Measurements from ENCODE around the gene FHOD3.

Gene FHOD3

GRCh38 chr18:36294031-36294430 lies 3.5 kb upstream of the FHOD3 start:
- TF ChIP-seq CTCF (IDR thresholded peaks at IDR 0.05; ENCODE audit: low read depth, low read length, missing control alignments) = no peak
- H3K4me3 ChIP-seq (replicated peaks; ENCODE audit: low read depth, low read length) = no peak overlapping the region
- no peak for DNase-seq (ENCODE audit: extremely low read depth, low read depth)

- TF ChIP-seq CTCF (IDR thresholded peaks at IDR 0.05; ENCODE audit: low read depth, low read length, missing control alignments) = no peak
- H3K4me3 ChIP-seq (replicated peaks; ENCODE audit: low read depth, low read length) = no peak overlapping the region
- DNase-seq (ENCODE audit: extremely low read depth, low read depth) = no peak
Measured at GRCh38 chr18:36295214-36295613, 2.3 kb upstream of the FHOD3 start.

GRCh38 chr18:36295880-36296301 lies 1.6 kb upstream of the FHOD3 start:
- no peak for DNase-seq (ENCODE audit: extremely low read depth, low read depth)
- H3K4me3 ChIP-seq (replicated peaks; ENCODE audit: low read depth, low read length) = no peak overlapping the region
- TF ChIP-seq CTCF (IDR thresholded peaks at IDR 0.05; ENCODE audit: low read depth, low read length, missing control alignments) = no peak

- peak overlapping the region; percentile 52 for H3K4me3 ChIP-seq (replicated peaks; ENCODE audit: low read depth, low read length)
- peak; percentile 22 for TF ChIP-seq CTCF (IDR thresholded peaks at IDR 0.05; ENCODE audit: low read depth, low read length, missing control alignments)
- peak; percentile 27 for DNase-seq (ENCODE audit: extremely low read depth, low read depth)
Measured at GRCh38 chr18:36296650-36297416, 680 bp upstream of the FHOD3 start.

- H3K4me3 ChIP-seq (replicated peaks; ENCODE audit: low read depth, low read length) = peak overlapping the region; percentile 52
- no peak for TF ChIP-seq CTCF (IDR thresholded peaks at IDR 0.05; ENCODE audit: low read depth, low read length, missing control alignments)
- no peak for DNase-seq (ENCODE audit: extremely low read depth, low read depth)
Measured at GRCh38 chr18:36298126-36298741, 721 bp downstream of the FHOD3 start.

- DNase-seq (ENCODE audit: extremely low read depth, low read depth) = no peak
- H3K4me3 ChIP-seq (replicated peaks; ENCODE audit: low read depth, low read length) = no peak overlapping the region
Measured at GRCh38 chr18:36299015-36299414, 1.5 kb downstream of the FHOD3 start.

More at GRCh38 chr18:36299015-36299414, 1.5 kb downstream of the FHOD3 start:
- no peak for TF ChIP-seq CTCF (IDR thresholded peaks at IDR 0.05; ENCODE audit: low read depth, low read length, missing control alignments)

Measured in HFF-Myc (cell line).